Esophagus muscularis mucosa (tissue), 3 donors: ENCODE data around the gene GRIP1.

Source experiments
- CTCF ChIP-seq, 3 experiments: fragments of 200-600 bp in 2 of 3; fragments of 450-650 bp in 1 of 3; sonication (generic) in 2 of 3; IDR thresholded peaks; one replicate each; pipeline ENCODE4 v1.5.1; 2017 to 2019; ENCODE audit warnings: antibody characterized with exemption in 3 of 3, mild to moderate bottlenecking in 2 of 3, moderate library complexity in 1 of 3
- POLR2A ChIP-seq: fragments of 450-650 bp; IDR thresholded peaks from one replicate; pipeline ENCODE4 v1.6.1; 2017; ENCODE audit warnings: antibody characterized with exemption, moderate library complexity, mild to moderate bottlenecking, low read depth

GRCh38 chr12:66371982-66372381, 306.9 kb downstream of the GRIP1 start:
- TF ChIP-seq CTCF (IDR thresholded peaks at IDR 0.05) (no peak), POLR2A (no peak)
